ENCODE results near the gene SERPINB8. TPM values are rescaled to one million over a fixed set of nuclear protein-coding genes. Genes with fewer than 3 reads are reported as not detected.

Gene SERPINB8, protein sequence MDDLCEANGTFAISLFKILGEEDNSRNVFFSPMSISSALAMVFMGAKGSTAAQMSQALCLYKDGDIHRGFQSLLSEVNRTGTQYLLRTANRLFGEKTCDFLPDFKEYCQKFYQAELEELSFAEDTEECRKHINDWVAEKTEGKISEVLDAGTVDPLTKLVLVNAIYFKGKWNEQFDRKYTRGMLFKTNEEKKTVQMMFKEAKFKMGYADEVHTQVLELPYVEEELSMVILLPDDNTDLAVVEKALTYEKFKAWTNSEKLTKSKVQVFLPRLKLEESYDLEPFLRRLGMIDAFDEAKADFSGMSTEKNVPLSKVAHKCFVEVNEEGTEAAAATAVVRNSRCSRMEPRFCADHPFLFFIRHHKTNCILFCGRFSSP
- total RNA-seq, result 2.1 TPM

DNA sequence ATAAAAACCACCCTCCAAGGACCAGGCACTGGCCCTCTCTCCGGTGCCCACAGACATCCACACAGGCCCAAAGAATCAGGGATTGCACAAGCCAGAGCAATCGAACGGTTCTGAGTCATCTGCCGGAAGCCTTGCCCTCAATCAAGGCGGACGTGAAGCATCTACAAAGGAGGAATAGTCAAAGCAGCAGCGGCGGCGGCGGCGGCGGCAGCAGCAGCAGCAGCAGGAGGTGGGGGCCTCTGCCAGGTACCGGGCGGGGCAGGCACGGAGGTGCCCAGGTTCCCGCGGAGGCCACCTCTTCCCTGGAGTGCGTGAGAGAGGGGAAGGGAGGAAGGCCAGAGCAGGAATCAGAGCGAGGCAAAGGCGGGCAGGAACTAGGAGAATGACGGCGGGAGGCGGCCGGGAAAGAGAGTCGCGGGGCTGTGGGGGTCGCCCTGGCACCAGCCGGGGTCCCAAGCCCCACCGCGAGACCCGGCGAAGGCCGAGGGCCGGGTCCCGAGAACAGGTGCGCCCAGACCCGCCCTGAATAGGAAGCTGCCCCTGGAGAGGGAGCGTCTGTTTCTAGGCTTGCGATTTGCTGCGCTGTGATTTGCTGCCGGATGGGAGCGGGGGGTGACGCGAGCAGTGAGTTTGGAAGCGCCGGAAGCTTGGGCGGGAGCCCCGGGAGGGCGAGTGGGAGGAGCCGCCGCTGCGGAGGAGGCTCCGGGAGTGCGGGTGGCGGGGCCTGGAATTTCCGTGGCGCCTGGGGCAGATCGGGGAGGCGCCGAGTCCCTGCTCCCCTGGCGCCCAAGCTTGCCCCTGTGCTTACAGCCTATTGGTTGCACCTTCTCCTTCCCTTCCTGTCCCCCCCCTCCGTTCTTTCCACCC, at the start of gene SERPINB8:
Gene SERPINB8, plus strand, starts transcription at position 140 of the 867 bp plus-strand sequence. CDS start 8,228 bp downstream, outside the sequence.

DNA sequence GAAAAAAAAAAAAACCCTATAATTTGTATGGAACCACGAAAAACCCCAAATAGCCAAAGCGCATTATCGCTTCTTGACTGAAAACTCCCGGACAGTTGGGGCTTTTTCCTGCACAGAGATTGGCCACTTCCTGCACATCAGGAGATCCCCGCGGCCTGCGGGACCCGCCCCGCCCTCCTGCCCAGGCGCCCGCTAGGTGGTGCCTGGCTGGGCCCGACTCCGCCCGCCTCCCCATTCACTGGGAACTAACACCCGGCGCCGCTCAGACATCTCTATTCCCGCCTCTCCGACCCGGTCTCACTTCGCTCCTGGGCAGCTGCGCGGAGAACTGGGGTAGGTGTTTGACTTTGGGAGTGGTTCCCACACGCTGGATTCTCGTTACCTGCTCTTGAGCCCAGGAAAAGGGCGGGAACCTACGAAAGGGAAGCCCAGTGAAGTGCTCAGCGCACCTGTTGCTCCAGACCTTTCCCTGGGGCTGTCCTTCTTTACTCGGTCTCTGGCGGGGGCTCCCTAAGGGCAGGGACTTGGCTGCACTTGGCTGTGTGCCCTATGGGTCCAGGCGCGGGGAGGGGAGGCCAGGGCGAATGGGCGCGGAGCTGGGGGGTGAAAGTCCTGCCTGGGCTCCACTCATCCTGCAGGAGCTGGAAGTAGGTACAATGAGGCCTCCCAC, 20.7 kb upstream of the SERPINB8 start, which contains the start of gene HMSD:
Gene HMSD, plus strand, starts transcription at position 234 of the 670 bp plus-strand sequence. CDS start 4,155 bp downstream, outside the sequence.

Other genes with a start within 250 kb of the SERPINB8 start
- not detected for gene SERPINB7, start 194.7 kb upstream of the SERPINB8 start, total RNA-seq
- gene SERPINB2, start 82.4 kb upstream of the SERPINB8 start, total RNA-seq, result 0.23 TPM
- 0.46 TPM for gene SERPINB10, start 62.1 kb upstream of the SERPINB8 start, total RNA-seq
- 0.69 TPM for gene HMSD, start 20.8 kb upstream of the SERPINB8 start, total RNA-seq
- not detected for gene LINC00305, start 179.0 kb downstream of the SERPINB8 start, total RNA-seq

Measured in diencephalon (tissue), 1 donor.